Sigmoid colon (tissue), 7 donors: ENCODE results near the gene DNAI1. TPM values are rescaled to one million over a fixed set of nuclear protein-coding genes. Genes with fewer than 3 reads are reported as not detected.

Source experiments
- DNase-seq: peaks from one replicate; pipeline ENCODE4 v3.0.0-alpha.2; 2019
- H3K27ac ChIP-seq, 4 donors: fragments of 200-600 bp; sonication (generic); one replicate each; pipeline ENCODE4 v1.5.1; 2016 to 2019; ENCODE audit warnings: mild to moderate bottlenecking in 1 of 4
- H3K27me3 ChIP-seq, 3 donors: fragments of 200-600 bp; sonication (generic); one replicate each; pipeline ENCODE4 v1.5.1; 2019; ENCODE audit warnings: mild to moderate bottlenecking in 1 of 3
- H3K36me3 ChIP-seq, 4 donors: fragments of 200-600 bp; sonication (generic); one replicate each; pipeline ENCODE4 v1.5.1; 2016 to 2019
- H3K4me1 ChIP-seq, 4 donors: fragments of 200-600 bp; sonication (generic); one replicate each; pipeline ENCODE4 v1.5.1; 2017 to 2019
- H3K4me3 ChIP-seq, 4 donors: fragments of 200-600 bp; sonication (generic); one replicate each; pipeline ENCODE4 v1.5.1; 2017 to 2019; ENCODE audit warnings: mild to moderate bottlenecking in 2 of 4, moderate library complexity in 1 of 4
- H3K9me3 ChIP-seq, 4 donors: fragments of 200-600 bp in 3 of 4; sonication (generic) in 3 of 4; one replicate each; pipeline versions ENCODE4 v1.5.1 to v1.6.1; 2013 to 2019
- CTCF ChIP-seq, 4 experiments: fragments of 450-650 bp in 3 of 4; fragments of 200-600 bp in 1 of 4; IDR thresholded peaks; one replicate each; pipeline ENCODE4 v1.5.1; 2016 to 2019; ENCODE audit warnings: antibody characterized with exemption in 4 of 4, mild to moderate bottlenecking in 3 of 4, moderate library complexity in 2 of 4
- EP300 ChIP-seq, 4 donors: sonication (generic); formaldehyde crosslinking; IDR thresholded peaks; one replicate each; pipeline ENCODE4 v1.6.1; 2017; ENCODE audit warnings: antibody characterized with exemption in 4 of 4
- POLR2A ChIP-seq, 2 donors: fragments of 450-650 bp; IDR thresholded peaks; one replicate each; pipeline ENCODE4 v1.6.1; 2016; ENCODE audit warnings: antibody characterized with exemption in 2 of 2, mild to moderate bottlenecking in 2 of 2, moderate library complexity in 2 of 2
- POLR2AphosphoS5 ChIP-seq, 4 donors: sonication (generic); formaldehyde crosslinking; IDR thresholded peaks; one replicate each; pipeline ENCODE4 v1.6.1; 2017; ENCODE audit warnings: antibody characterized with exemption in 4 of 4
- WGBS, 2 donors: extraction: QIAGEN DNeasy Blood & Tissue Kit; methylation state at CpG; one replicate each; pipeline ENCODE4 v1.1.7; 2013; 5-methylcytosine and 5-hydroxymethylcytosine counted together
- intact Hi-C: fragments of 100-400 bp; cut with DNase I; formaldehyde crosslinking; loops from one replicate; pipeline ENCODE4 v1.15.1; 2023
- polyA plus RNA-seq, 3 donors: library from polyadenylated mRNA; stranded (reverse); fragments of 200-250 nt; gene quantifications; one replicate each; pipeline ENCODE4 v1.2.3, GENCODE V29; 2013
- total RNA-seq, 4 donors: library from RNA; depleted of rRNA; stranded (reverse); fragments of >200 nt; gene quantifications; one replicate each; pipeline ENCODE4 v1.1.0, GENCODE V29; 2016
- donor health status: healthy with polysubstance abuse.
- donor health status: Bipolar disorder and iron deficiency.
- donor health status: healthy.

DNAI1 gene
- total and polyA plus RNA-seq, 7 donors, result under 0.01 to 0.01 TPM; not detected in 5

GRCh38 chr9:34440017-34440416, 18.6 kb upstream of the DNAI1 start:
- Histone ChIP-seq H3K4me1 (peaks cover 0 to 8% (median 0%) of the 10 kb centered on the region in 4 donors), H3K9me3 (no peaks in the 10 kb centered on the region), H3K36me3 (peaks cover 0 to 5% (median 0%) of the 10 kb centered on the region in 4 donors), H3K4me3 (no peak overlapping the region), H3K27me3 (no peaks in the 10 kb centered on the region), H3K27ac (no peak overlapping the region)
- intact Hi-C loops, result no loop called here
- DNase-seq, result no peak
- TF ChIP-seq CTCF (IDR thresholded peaks at IDR 0.05), result no peak

- no peaks in the 10 kb centered on the region for H3K27me3 ChIP-seq
- no peak for DNase-seq
- intact Hi-C loops, result no loop called here
- no peaks in the 10 kb centered on the region for H3K9me3 ChIP-seq
- H3K4me3 ChIP-seq, result no peak overlapping the region
- H3K4me1 ChIP-seq, result peaks cover 0 to 8% (median 0%) of the 10 kb centered on the region in 4 donors
- H3K27ac ChIP-seq, result no peak overlapping the region
- 96 to 97% methylated on average over 1 of the region's 1 CpG for WGBS, 2 donors
- TF ChIP-seq POLR2AphosphoS5 (IDR thresholded peaks at IDR 0.05), result no peak
- H3K36me3 ChIP-seq, result peaks cover 0 to 3% (median 0%) of the 10 kb centered on the region in 4 donors
These were observed 15.8 kb upstream of the DNAI1 start for GRCh38 chr9:34442770-34443169.

- TF ChIP-seq CTCF (IDR thresholded peaks at IDR 0.05) (no peak), EP300 (IDR thresholded peaks at IDR 0.05) (no peak), POLR2AphosphoS5 (IDR thresholded peaks at IDR 0.05) (no peak), POLR2A (IDR thresholded peaks at IDR 0.05) (no peak)
- H3K9me3 ChIP-seq, result no peaks in the 10 kb centered on the region
- WGBS, 2 donors, result 25 to 67% methylated on average over 2 of the region's 2 CpGs
These were observed 15.1 kb upstream of the DNAI1 start for GRCh38 chr9:34443533-34443932.

GRCh38 chr9:34443976-34444375, 14.6 kb upstream of the DNAI1 start:
- Histone ChIP-seq H3K4me1 (peaks cover 0 to 8% (median 0%) of the 10 kb centered on the region in 4 donors), H3K4me3 (no peak overlapping the region), H3K9me3 (no peaks in the 10 kb centered on the region), H3K27me3 (no peaks in the 10 kb centered on the region), H3K36me3 (no peaks in the 10 kb centered on the region), H3K27ac (no peak overlapping the region)
- TF ChIP-seq POLR2A (IDR thresholded peaks at IDR 0.05), result no peak
- no peak for TF ChIP-seq POLR2AphosphoS5 (IDR thresholded peaks at IDR 0.05)
- no peak for TF ChIP-seq CTCF (IDR thresholded peaks at IDR 0.05)
- TF ChIP-seq EP300 (IDR thresholded peaks at IDR 0.05), result no peak
- DNase-seq, result no peak
- intact Hi-C loops, result no loop called here

More at GRCh38 chr9:34443533-34443932, 15.1 kb upstream of the DNAI1 start:
- Histone ChIP-seq H3K4me3 (no peak overlapping the region), H3K27ac (no peak overlapping the region), H3K4me1 (peaks cover 0 to 8% (median 0%) of the 10 kb centered on the region in 4 donors), H3K36me3 (no peaks in the 10 kb centered on the region), H3K27me3 (no peaks in the 10 kb centered on the region)
- DNase-seq, result no peak
- intact Hi-C loops, result no loop called here

- H3K27me3 ChIP-seq, result no peaks in the 10 kb centered on the region
- no peak overlapping the region for H3K4me3 ChIP-seq
- no peak overlapping the region for H3K27ac ChIP-seq
- TF ChIP-seq POLR2AphosphoS5 (IDR thresholded peaks at IDR 0.05) (no peak), CTCF (IDR thresholded peaks at IDR 0.05) (no peak), POLR2A (IDR thresholded peaks at IDR 0.05) (no peak), EP300 (IDR thresholded peaks at IDR 0.05) (no peak)
- intact Hi-C loops, result no loop called here
- H3K36me3 ChIP-seq, result no peaks in the 10 kb centered on the region
- no peak for DNase-seq
- H3K4me1 ChIP-seq, result peaks cover 0 to 11% (median 0%) of the 10 kb centered on the region in 4 donors
- no peaks in the 10 kb centered on the region for H3K9me3 ChIP-seq
These were observed 12.1 kb upstream of the DNAI1 start for GRCh38 chr9:34446468-34446891.
